ENCODE results near the gene CXCL14. TPM values are rescaled to one million over a fixed set of nuclear protein-coding genes. Genes with fewer than 3 reads are reported as not detected.

CXCL14 gene
- total RNA-seq, 1 experiment from 2014 or later, result not detected

GRCh38 chr5:135625061-135625460 is 46.3 kb upstream of the CXCL14 start:
- Mint-ChIP-seq H3K9me3 (ENCODE audit: unreplicated experiment) (no peaks in the 10 kb centered on the region), H3K4me1 (ENCODE audit: insufficient read depth, unreplicated experiment) (no peaks in the 10 kb centered on the region), H3K27ac (ENCODE audit: low read depth, unreplicated experiment) (no peak overlapping the region), H3K27me3 (ENCODE audit: insufficient read depth, unreplicated experiment) (peaks cover under 1% of the 10 kb centered on the region), H3K36me3 (ENCODE audit: insufficient read depth, unreplicated experiment) (no peaks in the 10 kb centered on the region), H3K4me3 (ENCODE audit: unreplicated experiment) (no peak overlapping the region)
- no peak for TF ChIP-seq CTCF (IDR thresholded peaks at IDR 0.05; ENCODE audit: unreplicated experiment)
- intact Hi-C loops (cut with micrococcal nuclease), result no loop called here
- no peak for DNase-seq (ENCODE audit: unreplicated experiment)
- no TSS peak for BruUV-seq (replicated peaks)
- ChIA-PET CTCF (interaction anchor here (0.6 kb wide), 2 partner anchors 62 to 1936 kb away, joined by 3 read pairs; no protein-coding TSS in a partner anchor), POLR2A (no interaction called here)

- no peak for TF ChIP-seq CTCF (IDR thresholded peaks at IDR 0.05; ENCODE audit: unreplicated experiment)
- no peaks in the 10 kb centered on the region for H3K36me3 Mint-ChIP-seq (ENCODE audit: insufficient read depth, unreplicated experiment)
- ChIA-PET CTCF (interaction anchor here (1.3 to 1.5 kb wide), 2 partner anchors 53 to 207 kb away, joined by 3 to 4 read pairs; no protein-coding TSS in a partner anchor), POLR2A (interaction anchor here (0.6 to 1.7 kb wide), 3 partner anchors 13 to 1614 kb away, joined by 3 to 5 read pairs (median 4); no protein-coding TSS in a partner anchor)
- H3K4me1 Mint-ChIP-seq (ENCODE audit: insufficient read depth, unreplicated experiment), result no peaks in the 10 kb centered on the region
- H3K27me3 Mint-ChIP-seq (ENCODE audit: insufficient read depth, unreplicated experiment), result peaks cover 19% of the 10 kb centered on the region
- no peak overlapping the region for H3K27ac Mint-ChIP-seq (ENCODE audit: low read depth, unreplicated experiment)
- H3K4me3 Mint-ChIP-seq (ENCODE audit: unreplicated experiment), result no peak overlapping the region
- DNase-seq (ENCODE audit: unreplicated experiment), result no peak
- intact Hi-C loops (cut with micrococcal nuclease), result no loop called here
- peaks cover 16% of the 10 kb centered on the region for H3K9me3 Mint-ChIP-seq (ENCODE audit: unreplicated experiment)
- BruUV-seq (replicated peaks), result no TSS peak
Measured at GRCh38 chr5:135623186-135623715, 44.5 kb upstream of the CXCL14 start.

GRCh38 chr5:135615581-135616260 is 36.9 kb upstream of the CXCL14 start:
- BruUV-seq (replicated peaks), result no TSS peak
- no peak for DNase-seq (ENCODE audit: unreplicated experiment)
- CTCF ChIA-PET, result interaction anchor here (0.6 to 1.2 kb wide), 2 partner anchors 32 to 627 kb away, joined by 3 read pairs; no protein-coding TSS in a partner anchor
- intact Hi-C loops (cut with micrococcal nuclease), result no loop called here
- Mint-ChIP-seq H3K4me1 (ENCODE audit: insufficient read depth, unreplicated experiment) (no peaks in the 10 kb centered on the region), H3K4me3 (ENCODE audit: unreplicated experiment) (no peak overlapping the region), H3K36me3 (ENCODE audit: insufficient read depth, unreplicated experiment) (no peaks in the 10 kb centered on the region), H3K9me3 (ENCODE audit: unreplicated experiment) (peaks cover 25% of the 10 kb centered on the region), H3K27ac (ENCODE audit: low read depth, unreplicated experiment) (no peak overlapping the region), H3K27me3 (ENCODE audit: insufficient read depth, unreplicated experiment) (peaks cover 79% of the 10 kb centered on the region)
- no peak for TF ChIP-seq CTCF (IDR thresholded peaks at IDR 0.05; ENCODE audit: unreplicated experiment)
- POLR2A ChIA-PET, result no interaction called here

- H3K27me3 Mint-ChIP-seq (ENCODE audit: insufficient read depth, unreplicated experiment), result peaks cover 79% of the 10 kb centered on the region
- ChIA-PET CTCF (interaction anchor here (1.2 kb wide), 1 partner anchor 32 kb away, joined by 3 read pairs; no protein-coding TSS in a partner anchor), POLR2A (no interaction called here)
- no peak for DNase-seq (ENCODE audit: unreplicated experiment)
- H3K4me1 Mint-ChIP-seq (ENCODE audit: insufficient read depth, unreplicated experiment), result no peaks in the 10 kb centered on the region
- no peaks in the 10 kb centered on the region for H3K36me3 Mint-ChIP-seq (ENCODE audit: insufficient read depth, unreplicated experiment)
- intact Hi-C loops (cut with micrococcal nuclease), result no loop called here
- TF ChIP-seq CTCF (IDR thresholded peaks at IDR 0.05; ENCODE audit: unreplicated experiment), result no peak
- no peak overlapping the region for H3K4me3 Mint-ChIP-seq (ENCODE audit: unreplicated experiment)
- no peak overlapping the region for H3K27ac Mint-ChIP-seq (ENCODE audit: low read depth, unreplicated experiment)
- no TSS peak for BruUV-seq (replicated peaks)
- peaks cover 25% of the 10 kb centered on the region for H3K9me3 Mint-ChIP-seq (ENCODE audit: unreplicated experiment)
Measured at GRCh38 chr5:135615171-135615570, 36.4 kb upstream of the CXCL14 start.

Measured in MCF 10A (cell line).